ENCODE results near the gene FOLR2.
"Not testable (repeated sequence)": the region's sequence is repeated elsewhere in the genome, so short reads cannot be mapped to it uniquely, and the experiment has no call there.

FOLR2 gene

GRCh38 chr11:72253392-72253791 is 36.8 kb downstream of the FOLR2 start:
- no peak for DNase-seq (ENCODE audit: extremely low read depth, low read depth)
- no peak overlapping the region for H3K4me3 ChIP-seq (replicated peaks; ENCODE audit: low read depth, low read length)

DNA sequence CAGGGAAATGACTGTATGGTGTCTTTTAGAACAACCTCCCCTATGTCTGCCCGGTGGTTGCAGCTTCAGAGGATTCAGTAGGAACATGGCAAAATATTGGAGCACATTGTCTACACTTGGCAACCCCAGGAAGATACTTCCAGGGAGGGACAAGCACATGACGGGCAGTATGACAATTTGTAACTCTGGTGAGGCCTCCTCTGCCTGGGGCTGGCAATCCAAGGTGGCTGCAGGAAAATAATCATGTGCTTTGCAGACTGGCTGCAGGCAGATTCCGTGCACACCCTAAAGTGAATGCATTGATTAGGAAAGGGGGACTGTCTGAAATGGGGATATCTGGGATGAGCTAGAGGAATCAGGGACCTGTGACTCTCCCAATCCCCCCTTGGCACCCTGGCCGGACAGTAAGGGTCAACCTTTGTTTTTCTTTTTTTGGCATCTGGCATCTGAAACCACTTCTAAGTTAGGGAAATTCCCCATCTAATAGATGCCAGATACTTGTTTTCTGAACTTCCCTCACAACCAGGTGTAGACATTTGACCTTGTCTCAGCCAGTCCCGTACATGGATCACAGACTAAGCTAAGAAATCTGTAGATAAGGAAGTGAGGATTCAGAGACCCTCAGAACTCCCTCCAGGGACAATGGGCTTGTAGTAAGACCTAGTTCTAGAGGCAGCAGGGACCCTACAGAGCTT is 37.9 kb downstream of the FOLR2 start:
- no peak for DNase-seq (ENCODE audit: extremely low read depth, low read depth)
- no peak overlapping the region for H3K4me3 ChIP-seq (replicated peaks; ENCODE audit: low read depth, low read length)
- TF ChIP-seq, protein P1, sequence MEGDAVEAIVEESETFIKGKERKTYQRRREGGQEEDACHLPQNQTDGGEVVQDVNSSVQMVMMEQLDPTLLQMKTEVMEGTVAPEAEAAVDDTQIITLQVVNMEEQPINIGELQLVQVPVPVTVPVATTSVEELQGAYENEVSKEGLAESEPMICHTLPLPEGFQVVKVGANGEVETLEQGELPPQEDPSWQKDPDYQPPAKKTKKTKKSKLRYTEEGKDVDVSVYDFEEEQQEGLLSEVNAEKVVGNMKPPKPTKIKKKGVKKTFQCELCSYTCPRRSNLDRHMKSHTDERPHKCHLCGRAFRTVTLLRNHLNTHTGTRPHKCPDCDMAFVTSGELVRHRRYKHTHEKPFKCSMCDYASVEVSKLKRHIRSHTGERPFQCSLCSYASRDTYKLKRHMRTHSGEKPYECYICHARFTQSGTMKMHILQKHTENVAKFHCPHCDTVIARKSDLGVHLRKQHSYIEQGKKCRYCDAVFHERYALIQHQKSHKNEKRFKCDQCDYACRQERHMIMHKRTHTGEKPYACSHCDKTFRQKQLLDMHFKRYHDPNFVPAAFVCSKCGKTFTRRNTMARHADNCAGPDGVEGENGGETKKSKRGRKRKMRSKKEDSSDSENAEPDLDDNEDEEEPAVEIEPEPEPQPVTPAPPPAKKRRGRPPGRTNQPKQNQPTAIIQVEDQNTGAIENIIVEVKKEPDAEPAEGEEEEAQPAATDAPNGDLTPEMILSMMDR (IDR thresholded peaks at IDR 0.05; ENCODE audit: low read depth, low read length, missing control alignments) = no peak

More at GRCh38 chr11:72253392-72253791, 36.8 kb downstream of the FOLR2 start:
- TF ChIP-seq, protein P1 (IDR thresholded peaks at IDR 0.05; ENCODE audit: low read depth, low read length, missing control alignments) = no peak

DNA sequence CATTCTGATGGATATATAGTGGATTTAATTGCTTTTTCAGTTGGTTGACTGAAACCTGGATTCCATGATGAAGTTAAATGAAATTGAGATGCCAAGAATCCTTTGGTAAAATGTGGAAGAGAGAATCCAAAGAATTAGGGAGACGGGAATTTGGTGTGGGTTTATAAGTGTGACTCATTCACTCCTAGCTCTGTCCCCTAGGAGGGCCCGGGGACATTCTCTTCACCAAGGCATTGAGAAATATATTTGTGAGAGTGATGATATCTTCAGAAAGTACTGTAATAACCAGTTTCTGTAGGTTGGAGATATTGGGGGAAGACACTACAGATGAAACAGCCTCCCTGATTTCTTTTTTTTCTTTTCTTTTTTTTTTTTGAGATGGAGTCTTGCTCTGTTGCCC is 41.0 kb downstream of the FOLR2 start:
- H3K4me3 ChIP-seq (replicated peaks; ENCODE audit: low read depth, low read length) = no peak overlapping the region
- no peak for DNase-seq (ENCODE audit: extremely low read depth, low read depth)
- TF ChIP-seq, protein P1 (IDR thresholded peaks at IDR 0.05; ENCODE audit: low read depth, low read length, missing control alignments) = no peak

DNA sequence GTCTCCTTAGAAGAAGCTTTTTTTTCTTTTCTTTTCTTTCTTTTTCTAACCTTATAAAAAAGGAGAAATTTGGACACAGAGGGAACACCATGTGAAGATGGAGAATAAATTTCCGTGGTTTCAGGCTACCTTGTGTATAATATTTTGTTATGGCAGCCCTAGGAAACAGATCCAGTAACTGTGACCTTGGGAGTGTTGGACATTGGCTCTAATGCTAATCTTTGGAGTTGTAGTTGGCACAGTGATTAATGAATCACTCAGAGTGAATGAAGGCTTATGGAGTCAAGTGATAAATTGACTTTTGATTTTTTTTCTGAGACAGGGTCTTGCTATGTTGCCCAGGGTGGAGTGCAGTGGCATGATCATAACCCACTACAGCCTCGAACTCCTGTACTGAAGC is 42.9 kb downstream of the FOLR2 start:
- H3K4me3 ChIP-seq (replicated peaks; ENCODE audit: low read depth, low read length) = no peak overlapping the region
- TF ChIP-seq, protein P1 (IDR thresholded peaks at IDR 0.05; ENCODE audit: low read depth, low read length, missing control alignments) = no peak
- DNase-seq (ENCODE audit: extremely low read depth, low read depth) = no peak

GRCh38 chr11:72260574-72260973 is 44.0 kb downstream of the FOLR2 start:
- H3K4me3 ChIP-seq (replicated peaks; ENCODE audit: low read depth, low read length) = no peak overlapping the region
- TF ChIP-seq, protein P1 (IDR thresholded peaks at IDR 0.05; ENCODE audit: low read depth, low read length, missing control alignments) = no peak
- DNase-seq (ENCODE audit: extremely low read depth, low read depth) = no peak

GRCh38 chr11:72263361-72263760 is 46.8 kb downstream of the FOLR2 start:
- TF ChIP-seq, protein P1 (IDR thresholded peaks at IDR 0.05; ENCODE audit: low read depth, low read length, missing control alignments) = no peak
- DNase-seq (ENCODE audit: extremely low read depth, low read depth) = no peak

GRCh38 chr11:72265951-72266350 is 49.4 kb downstream of the FOLR2 start:
- TF ChIP-seq, protein P1 (IDR thresholded peaks at IDR 0.05; ENCODE audit: low read depth, low read length, missing control alignments) = no peak
- no peak for DNase-seq (ENCODE audit: extremely low read depth, low read depth)
- H3K4me3 ChIP-seq (replicated peaks; ENCODE audit: low read depth, low read length) = no peak overlapping the region

More at GRCh38 chr11:72263361-72263760, 46.8 kb downstream of the FOLR2 start:
- no peak overlapping the region for H3K4me3 ChIP-seq (replicated peaks; ENCODE audit: low read depth, low read length)

DNA sequence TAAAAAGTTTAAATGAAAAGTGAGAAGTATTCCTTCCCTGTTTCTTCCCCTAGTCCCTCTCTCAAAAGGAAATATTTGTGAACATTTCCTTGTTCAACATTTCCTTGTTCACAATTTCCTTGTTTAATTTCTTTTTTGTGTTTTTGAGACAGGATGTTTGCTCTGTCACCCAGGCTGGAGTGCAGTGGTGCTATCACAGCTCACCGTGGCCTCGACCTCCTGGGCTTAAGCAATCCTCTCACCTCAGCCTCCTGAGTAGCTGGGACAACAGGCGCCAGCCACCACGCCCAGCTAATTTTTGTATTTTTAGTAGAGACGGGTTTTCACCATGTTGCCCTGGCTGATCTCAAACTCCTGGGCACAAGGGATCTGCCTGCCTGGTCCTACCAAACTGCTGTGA is 50.4 kb downstream of the FOLR2 start:
- not testable (repeated sequence) for H3K4me3 ChIP-seq (replicated peaks; ENCODE audit: low read depth, low read length); DNase-seq (ENCODE audit: extremely low read depth, low read depth)

Data from HFF-Myc (cell line).